AG09319 (cell line): Measurements from ENCODE around the gene RPP25L.

Experiments used
- DNase-seq: peaks from one replicate; pipeline ENCODE4 v3.0.0-alpha.2; 2010; ENCODE audit warnings: low read depth; ENCODE audit errors: extremely low read depth
- TF ChIP-seq, protein P1 (sequence below): IDR thresholded peaks from 2 replicates; pipeline ENCODE4 v1.5.1; 2011; ENCODE audit warnings: low read depth, mild to moderate bottlenecking, inconsistent platforms, low read length, moderate library complexity

RPP25L gene, protein sequence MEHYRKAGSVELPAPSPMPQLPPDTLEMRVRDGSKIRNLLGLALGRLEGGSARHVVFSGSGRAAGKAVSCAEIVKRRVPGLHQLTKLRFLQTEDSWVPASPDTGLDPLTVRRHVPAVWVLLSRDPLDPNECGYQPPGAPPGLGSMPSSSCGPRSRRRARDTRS

GRCh38 chr9:34611811-34612787, at the start of gene RPP25L:
RPP25L (minus strand) TSS chr9:34612097; CDS start chr9:34611296, 801 bp downstream.
- TF ChIP-seq, protein P1, sequence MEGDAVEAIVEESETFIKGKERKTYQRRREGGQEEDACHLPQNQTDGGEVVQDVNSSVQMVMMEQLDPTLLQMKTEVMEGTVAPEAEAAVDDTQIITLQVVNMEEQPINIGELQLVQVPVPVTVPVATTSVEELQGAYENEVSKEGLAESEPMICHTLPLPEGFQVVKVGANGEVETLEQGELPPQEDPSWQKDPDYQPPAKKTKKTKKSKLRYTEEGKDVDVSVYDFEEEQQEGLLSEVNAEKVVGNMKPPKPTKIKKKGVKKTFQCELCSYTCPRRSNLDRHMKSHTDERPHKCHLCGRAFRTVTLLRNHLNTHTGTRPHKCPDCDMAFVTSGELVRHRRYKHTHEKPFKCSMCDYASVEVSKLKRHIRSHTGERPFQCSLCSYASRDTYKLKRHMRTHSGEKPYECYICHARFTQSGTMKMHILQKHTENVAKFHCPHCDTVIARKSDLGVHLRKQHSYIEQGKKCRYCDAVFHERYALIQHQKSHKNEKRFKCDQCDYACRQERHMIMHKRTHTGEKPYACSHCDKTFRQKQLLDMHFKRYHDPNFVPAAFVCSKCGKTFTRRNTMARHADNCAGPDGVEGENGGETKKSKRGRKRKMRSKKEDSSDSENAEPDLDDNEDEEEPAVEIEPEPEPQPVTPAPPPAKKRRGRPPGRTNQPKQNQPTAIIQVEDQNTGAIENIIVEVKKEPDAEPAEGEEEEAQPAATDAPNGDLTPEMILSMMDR: no peak; the same call in 1 of the 2 replicates
- DNase-seq: peak; percentile 38

GRCh38 chr9:34659592-34660253, 47.8 kb upstream of the RPP25L start:
- TF ChIP-seq, protein P1: no peak
- DNase-seq: no peak

- TF ChIP-seq, protein P1: no peak
- DNase-seq: no peak
Observed at GRCh38 chr9:34658461-34658860, 46.6 kb upstream of the RPP25L start.

DNA sequence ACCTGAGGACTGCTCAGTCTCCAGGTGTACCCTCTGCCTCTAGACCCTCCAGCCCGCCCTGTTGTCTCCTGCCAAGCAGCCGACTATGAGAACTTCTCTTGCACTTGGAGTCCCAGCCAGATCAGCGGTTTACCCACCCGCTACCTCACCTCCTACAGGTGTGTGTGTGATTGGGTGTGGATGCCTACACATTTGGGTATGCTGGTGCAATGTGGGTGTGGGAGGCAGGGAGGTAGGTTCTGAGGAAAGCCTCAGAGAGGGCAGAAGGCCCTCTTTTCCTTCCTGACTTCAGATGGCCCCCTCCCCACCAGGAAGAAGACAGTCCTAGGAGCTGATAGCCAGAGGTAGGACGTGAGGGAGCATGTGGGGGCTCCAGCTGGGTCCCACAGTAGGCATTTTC, 45.1 kb upstream of the RPP25L start:
- TF ChIP-seq, protein P1: no peak
- no peak for DNase-seq

DNA sequence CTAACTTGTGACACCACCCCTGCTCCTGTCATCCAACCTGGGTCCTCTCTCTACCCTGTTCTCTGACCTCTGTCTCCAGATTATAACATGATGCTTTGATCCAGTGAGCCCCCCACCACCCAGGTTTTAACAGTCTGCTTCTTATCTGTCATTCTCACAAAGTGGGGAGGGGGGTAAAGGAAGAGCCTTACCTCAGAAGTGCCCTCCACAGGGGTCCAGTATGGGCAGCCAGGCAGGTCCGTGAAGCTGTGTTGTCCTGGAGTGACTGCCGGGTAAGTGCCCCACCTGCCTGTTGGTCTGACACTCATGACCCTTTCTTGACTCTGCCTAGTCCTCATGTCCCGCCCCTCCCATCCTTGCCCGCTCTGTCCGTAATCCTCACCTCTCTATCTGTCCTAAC, 43.5 kb upstream of the RPP25L start:
- TF ChIP-seq, protein P1: no peak
- no peak for DNase-seq

DNA sequence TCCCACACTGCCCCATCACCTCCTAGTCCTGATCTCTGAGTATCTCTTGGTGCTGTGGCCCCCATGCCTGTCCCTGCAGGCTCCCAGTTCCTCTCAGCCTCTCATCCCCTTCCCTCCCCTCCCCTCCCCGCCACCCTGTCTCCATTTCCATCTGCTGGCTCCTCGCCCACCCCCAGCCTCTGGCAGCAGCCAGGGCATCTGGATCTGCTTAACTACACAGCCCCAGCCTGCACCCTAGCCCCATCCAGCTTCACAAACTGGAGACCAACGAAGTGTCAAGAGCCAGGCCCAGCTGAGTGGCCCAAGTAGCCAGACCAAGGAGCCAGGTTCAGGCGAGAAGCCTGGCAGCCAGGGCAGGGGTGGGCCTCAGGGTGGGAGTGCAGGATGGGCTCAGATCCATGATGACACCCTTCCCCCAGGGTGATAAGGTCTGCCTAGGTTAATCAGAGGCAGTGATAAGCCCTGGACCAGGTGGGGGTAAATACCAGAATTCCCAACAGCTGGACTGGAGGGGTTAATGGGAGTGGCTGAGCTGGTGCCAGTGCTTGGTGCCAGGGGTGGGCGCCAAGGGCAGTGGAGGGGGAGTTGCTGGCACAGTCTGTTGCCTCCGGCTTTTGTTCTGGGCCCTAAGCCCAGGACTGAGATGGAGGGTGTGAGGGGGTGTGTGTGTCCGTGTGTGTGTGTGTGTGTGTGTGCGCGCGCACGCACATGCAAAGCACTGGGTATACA, 42.6 kb upstream of the RPP25L start:
- DNase-seq: peak; percentile 84
- TF ChIP-seq, protein P1: no peak
